ENCODE measurements around the gene ACSF3.

Gene ACSF3

DNA sequence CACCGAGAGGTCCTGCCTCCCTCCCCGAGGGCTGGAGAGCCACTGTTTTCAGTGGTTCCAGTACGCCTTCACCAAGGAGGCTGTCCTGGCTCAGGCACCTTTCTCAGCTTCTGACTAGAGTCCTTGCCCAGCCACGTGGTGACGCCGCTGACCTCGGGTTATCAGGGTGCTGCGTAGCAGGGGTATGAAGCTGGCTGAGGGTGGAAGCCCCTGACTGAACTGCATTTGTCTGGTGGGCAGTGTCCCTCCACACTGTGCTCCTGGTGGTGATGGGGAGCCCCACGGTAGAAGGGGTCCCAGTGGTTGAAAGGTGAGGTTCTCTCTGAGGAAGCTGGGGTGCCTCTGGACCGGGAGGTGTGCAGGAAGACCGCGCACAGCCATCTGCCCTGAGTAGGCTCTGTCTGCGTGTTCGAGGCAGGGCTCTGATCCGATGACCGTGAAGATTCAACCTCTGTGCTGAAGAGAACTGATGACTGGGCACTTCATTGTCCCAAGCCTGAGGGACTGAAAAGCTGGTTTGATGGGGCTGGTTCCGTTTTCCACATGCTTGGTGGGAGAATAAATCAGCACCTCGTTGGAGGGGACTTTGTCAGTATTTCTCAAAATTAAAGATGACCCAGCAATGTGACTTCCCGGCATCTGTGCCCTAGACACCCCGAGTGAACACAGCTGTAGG, 2.5 kb downstream of the ACSF3 start:
- DNase-seq: no peak

GRCh38 chr16:89096768-89097391, 3.2 kb downstream of the ACSF3 start:
- DNase-seq: peak; percentile 33

- no peak for DNase-seq
Measured at GRCh38 chr16:89097392-89097772, 3.7 kb downstream of the ACSF3 start.

GRCh38 chr16:89098767-89099430, 5.2 kb downstream of the ACSF3 start:
- no peak for DNase-seq

DNA sequence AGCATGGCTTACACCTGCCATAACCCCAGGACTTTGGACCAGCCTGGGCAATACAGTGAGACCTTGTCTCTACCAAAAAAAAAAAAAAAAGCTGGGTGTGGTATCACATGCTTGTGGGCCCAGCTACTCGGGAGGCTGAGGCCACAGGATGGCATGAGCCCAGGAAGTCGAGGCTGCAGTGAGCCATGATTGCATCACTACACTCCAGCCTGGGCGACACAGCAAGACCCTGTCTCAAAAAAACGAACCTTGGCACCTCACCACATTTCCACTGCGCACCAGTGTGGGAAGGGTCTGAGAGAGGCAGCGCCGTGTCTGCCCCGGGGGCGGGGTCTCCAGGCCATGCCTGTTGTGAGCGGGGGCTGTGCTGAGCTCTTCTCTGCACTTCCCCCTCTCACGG, 6.3 kb downstream of the ACSF3 start:
- DNase-seq: no peak

- no peak for DNase-seq
Measured at GRCh38 chr16:89100601-89101302, 7.1 kb downstream of the ACSF3 start.

- no peak for DNase-seq
Measured at GRCh38 chr16:89101303-89102040, 7.8 kb downstream of the ACSF3 start.

DNA sequence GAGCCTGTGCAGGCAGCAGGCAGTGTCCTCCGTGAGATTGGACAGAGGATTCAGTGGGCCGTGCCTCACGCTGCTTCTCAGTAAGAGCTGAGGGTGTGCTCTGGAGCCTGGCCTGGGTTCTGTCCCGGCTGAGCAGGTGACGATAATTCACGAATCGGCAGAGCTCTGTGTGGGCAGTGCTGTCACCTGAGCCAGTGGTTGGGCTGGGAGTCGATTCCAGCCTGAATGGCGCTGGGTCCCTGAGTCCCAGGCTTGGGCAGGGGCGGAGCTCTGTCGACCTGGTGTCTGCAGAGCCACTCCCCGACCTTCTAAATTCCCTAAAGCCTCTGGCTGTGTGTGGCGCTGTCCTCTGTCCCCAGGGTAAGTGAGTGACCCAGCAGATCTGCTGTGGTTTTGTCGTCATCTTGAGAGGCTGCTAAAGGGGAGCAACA, 8.4 kb downstream of the ACSF3 start:
- no peak for DNase-seq

DNA sequence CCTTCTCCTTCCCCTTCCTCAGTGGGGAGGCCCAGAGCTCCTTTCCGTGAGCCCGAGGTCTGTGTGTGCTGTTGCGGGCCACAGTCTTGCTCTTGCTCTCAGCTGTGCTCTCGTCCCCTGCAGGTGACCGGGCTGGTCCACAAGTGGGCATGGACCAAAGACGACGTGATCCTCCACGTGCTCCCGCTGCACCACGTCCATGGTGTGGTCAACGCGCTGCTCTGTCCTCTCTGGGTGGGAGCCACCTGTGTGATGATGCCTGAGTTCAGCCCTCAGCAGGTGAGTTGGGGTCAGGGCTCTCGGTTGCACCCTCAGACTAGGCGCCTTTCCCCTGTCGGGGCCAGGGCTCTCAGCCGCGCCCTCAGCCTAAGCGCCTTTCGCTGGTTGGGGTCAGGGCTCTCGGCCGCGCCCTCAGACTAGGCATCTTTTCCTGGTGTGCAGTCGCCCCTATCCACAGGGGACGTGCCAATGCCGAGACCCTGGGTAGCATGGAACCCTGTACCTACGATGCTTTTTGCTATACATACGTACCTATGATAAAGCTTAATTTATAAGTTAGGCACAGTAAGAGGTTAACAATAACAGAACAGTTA, 8.9 kb downstream of the ACSF3 start:
- no peak for DNase-seq

- no peak for DNase-seq
Measured at GRCh38 chr16:89103156-89103555, 9.5 kb downstream of the ACSF3 start.

GRCh38 chr16:89103781-89104180, 10.1 kb downstream of the ACSF3 start:
- no peak for DNase-seq

DNA sequence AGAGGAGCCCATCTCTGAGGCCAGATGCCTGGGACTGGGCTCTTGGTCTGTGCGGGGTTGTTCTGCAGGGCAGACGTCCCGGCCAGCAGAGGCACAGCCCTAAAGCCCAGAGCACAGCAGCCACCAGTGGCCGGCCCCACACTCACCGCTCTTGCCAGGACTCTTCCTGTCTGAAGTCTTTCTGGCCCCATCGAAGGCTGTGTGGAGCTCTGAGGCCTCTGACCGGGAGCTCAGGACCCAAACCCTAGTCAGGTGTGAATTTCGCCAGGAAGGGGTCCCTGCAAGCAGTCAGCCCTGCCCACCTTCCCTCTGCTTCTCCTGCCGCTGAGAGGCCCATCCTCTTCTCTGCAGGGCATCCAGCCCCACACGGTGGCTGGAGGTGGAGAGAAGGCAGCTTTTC, 10.7 kb downstream of the ACSF3 start:
- no peak for DNase-seq

DNA sequence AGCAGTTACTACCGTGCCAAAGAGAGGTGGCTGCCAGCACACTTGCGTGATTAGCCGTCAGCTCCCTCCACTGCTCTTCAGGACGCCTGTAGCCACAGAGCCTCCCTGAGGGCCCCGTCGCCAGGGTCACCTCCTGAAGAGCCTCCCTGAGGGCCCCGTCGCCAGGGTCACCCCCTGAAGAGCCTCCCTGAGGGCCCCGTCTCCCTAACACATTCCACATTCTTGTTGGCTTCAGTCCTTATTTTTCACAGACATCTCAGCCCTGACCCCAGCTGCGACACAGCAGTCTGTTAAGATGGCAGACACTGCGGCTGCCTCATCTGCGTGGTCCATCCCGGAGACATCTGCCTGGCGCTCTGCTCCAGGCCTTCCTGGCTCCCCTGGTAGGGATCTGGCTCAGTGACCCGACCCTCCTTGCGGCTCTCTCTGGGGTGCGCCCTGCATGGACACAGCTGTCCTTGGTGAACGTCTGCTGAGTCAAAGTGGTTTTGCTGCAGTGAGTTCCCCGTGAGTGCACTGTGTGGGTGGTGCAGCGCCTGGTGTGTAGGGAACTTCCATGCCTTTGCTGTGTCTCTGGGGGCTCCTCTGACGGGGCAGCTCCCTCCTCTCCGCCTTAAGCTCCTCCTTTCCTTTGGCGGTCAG, 11.4 kb downstream of the ACSF3 start:
- DNase-seq: no peak

- DNase-seq: no peak
Measured at GRCh38 chr16:89105599-89106151, 12.0 kb downstream of the ACSF3 start.

DNA sequence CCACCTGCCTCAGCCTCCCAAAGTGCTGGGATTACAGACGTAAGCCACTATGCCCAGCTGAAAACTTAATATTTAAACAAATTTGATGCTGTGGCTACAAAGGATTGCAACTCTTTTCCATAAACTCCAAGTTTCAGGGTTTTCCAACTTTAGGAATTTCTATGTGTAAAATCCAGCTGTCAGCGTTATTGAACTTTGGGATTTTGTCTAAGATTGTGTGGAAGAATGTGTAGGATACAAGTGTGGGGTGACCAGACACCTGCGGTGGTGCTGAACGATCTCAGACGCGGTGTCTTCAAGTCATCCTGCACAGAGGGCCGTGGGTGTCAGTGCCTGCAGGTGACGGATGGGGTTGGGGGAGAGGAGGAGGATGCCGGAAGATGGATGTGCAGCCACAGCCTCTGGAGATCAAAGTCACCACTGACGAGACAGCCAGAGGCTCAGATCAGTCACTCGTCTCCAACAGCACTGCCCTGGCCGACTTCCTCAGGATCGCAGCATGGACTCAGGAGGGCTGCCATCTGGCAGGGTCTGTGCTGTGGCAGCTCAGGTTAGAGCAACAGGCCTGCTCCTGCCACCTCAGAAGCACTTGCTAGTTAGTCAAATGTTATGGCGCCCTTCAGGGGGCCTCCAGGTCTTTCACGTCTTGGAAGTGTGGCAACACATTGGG, 13.0 kb downstream of the ACSF3 start:
- no peak for DNase-seq

- no peak for DNase-seq
Measured at GRCh38 chr16:89107203-89107582, 13.5 kb downstream of the ACSF3 start.

- no peak for DNase-seq
Measured at GRCh38 chr16:89108416-89108815, 14.8 kb downstream of the ACSF3 start.

DNA sequence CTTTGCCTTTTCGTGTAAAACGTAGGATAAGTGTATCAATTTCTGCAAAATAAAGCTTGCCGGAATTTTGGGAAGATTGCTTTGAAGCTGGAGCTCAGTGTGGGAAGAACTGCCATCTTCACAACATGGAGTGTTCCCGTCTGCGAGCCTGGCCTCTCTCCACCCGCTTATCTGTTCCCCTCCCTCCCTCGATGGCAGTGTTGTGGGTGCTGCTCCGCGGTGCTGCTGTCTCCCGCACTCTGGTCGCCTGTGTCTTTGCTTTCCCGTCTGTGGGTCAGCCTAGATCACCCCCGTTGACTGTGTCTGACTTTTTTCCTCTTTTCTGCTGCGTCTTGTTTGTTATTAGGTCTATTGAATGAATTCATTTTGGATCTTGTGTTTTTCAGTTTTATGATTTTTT, 17.0 kb downstream of the ACSF3 start:
- no peak for DNase-seq

DNA sequence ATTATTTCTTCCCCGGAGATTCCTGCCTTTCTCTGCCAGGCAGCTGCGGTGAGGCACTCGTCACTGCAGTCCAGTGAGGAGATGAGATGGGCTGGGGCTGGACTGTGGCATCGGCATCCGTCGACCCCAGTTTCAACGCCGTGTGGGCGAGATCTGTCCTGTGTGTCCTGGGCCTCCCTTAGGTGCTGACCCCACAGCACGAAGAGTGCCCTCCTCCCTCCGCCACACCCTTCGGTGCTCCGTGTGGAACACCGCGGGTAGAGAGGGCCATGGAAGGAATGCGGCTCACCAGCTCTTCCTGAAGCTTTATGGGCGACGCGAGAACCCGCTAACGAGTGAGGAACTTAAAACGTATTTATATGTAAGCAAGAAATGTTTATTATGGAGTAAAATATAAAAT, 17.6 kb downstream of the ACSF3 start:
- no peak for DNase-seq

DNA sequence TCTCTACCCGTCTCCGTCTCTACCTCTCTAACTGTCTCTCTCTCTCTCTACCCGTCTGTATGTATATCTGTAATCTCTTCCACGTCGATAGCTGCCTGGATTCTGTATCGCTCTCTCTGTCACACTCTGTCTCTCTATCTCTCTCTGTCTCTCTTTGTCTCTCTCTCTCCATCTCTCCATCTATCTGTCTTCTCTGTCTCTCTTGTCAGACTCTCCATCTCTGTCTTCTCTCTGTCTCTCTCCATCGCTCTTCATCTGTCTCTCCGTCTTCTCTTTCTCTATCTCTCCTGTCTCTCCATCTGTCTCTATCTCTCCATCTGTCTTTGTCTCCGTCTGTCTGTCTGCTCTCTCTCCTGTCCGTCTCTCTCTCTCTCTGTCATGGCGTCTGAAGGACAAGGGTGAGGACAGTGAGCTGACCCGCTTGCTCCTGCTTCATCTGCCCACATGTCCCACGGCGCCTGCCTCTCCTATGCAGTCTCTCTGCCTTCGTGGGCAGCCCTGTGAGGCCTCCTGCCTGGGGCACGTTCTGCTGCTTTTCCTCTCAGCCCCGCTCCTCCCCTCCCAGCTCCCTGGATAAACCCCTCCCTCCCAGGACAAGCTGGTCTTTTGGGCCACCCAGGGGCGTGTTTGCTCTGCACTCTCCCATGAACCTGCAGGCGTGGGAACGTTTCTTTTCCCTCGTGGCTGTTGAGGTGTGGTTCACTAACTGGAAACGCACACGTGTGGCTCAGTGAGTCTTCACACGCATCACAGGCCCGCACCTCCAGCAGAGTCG, 18.9 kb downstream of the ACSF3 start:
- no peak for DNase-seq
